Endothelial cell of umbilical vein (primary cell): Measurements from ENCODE around the gene GAL3ST1. TPM values are rescaled to one million over a fixed set of nuclear protein-coding genes. Genes with fewer than 3 reads are reported as not detected.

Experiments
- BruUV-seq: library from RNA; stranded (reverse); fragments of 400-500 nt; replicated peaks from 2 replicates; lab custom pipeline; 2021; lab: Mats Ljungman, UMichigan
- CTCF ChIA-PET: fragments of 300-600, 350-600 bp; sonication (Branson Sonifier 250); formaldehyde crosslinking; loops from one replicate; lab custom pipeline; 2021; ENCODE audit warnings: antibody characterized with exemption, inconsistent platforms; lab: Charles Lee
- POLR2A ChIA-PET: fragments of 300-600, 350-600 bp; sonication (Branson Sonifier 250); formaldehyde crosslinking; loops from one replicate; lab custom pipeline; 2021; ENCODE audit warnings: antibody characterized with exemption, inconsistent platforms; lab: Charles Lee
- DNase-seq: peaks from one replicate; pipeline ENCODE4 v3.0.0-alpha.2; 2011; ENCODE audit warnings: low read depth, low spot score
- FAIRE-seq: peaks from 2 replicates; lab custom pipeline; 2011; peaks lifted over from hg19 to GRCh38; lab: Jason Lieb, UNC
- H2AFZ ChIP-seq: 2 replicates; pipeline ENCODE4 v1.6.0; 2012; ENCODE audit warnings: low read depth, low read length, control low read depth, inconsistent platforms
- H3K27ac ChIP-seq: 2 replicates; pipeline ENCODE4 v1.5.1; 2011; ENCODE audit warnings: low read depth, mild to moderate bottlenecking, control low read depth, low read length, moderate library complexity; ENCODE audit not compliant: insufficient read depth
- H3K27me3 ChIP-seq, 2 experiments: 2 replicates each; pipeline versions ENCODE4 v1.6.0 to v1.6.1; 2011; ENCODE audit warnings: low read length in 2 of 2, mixed read lengths in 1 of 2; ENCODE audit not compliant: control insufficient read depth in 2 of 2, insufficient read depth in 2 of 2
- H3K36me3 ChIP-seq, 2 experiments: 2 replicates in 1 of 2; 3 replicates in 1 of 2; pipeline ENCODE4 v1.5.1; 2011; ENCODE audit warnings: low read length in 2 of 2, mild to moderate bottlenecking in 1 of 2, moderate library complexity in 1 of 2; ENCODE audit not compliant: control insufficient read depth in 2 of 2, insufficient read depth in 2 of 2; ENCODE audit errors: extremely low read depth in 1 of 2
- H3K4me1 ChIP-seq: 3 replicates; pipeline ENCODE4 v1.5.1; 2011; ENCODE audit warnings: mild to moderate bottlenecking, low read length; ENCODE audit not compliant: control insufficient read depth, insufficient read depth; ENCODE audit errors: extremely low read depth
- H3K4me2 ChIP-seq: 2 replicates; pipeline ENCODE4 v1.6.1; 2011; ENCODE audit warnings: low read length, control low read depth, mixed read lengths; ENCODE audit not compliant: insufficient read depth
- H3K4me3 ChIP-seq, 3 experiments: fragments of 200-600 bp in 1 of 3; sonication (generic), shearing (Covaris generic) in 1 of 3; replicated peaks in 1 of 3; 2 replicates each; pipeline ENCODE4 v1.5.1; 2011 to 2016; ENCODE audit warnings: control low read depth in 3 of 3, low read length in 3 of 3, mild to moderate bottlenecking in 2 of 3, inconsistent platforms in 1 of 3, low read depth in 1 of 3, moderate library complexity in 1 of 3; ENCODE audit not compliant: insufficient read depth in 1 of 3
- H3K79me2 ChIP-seq: 2 replicates; pipeline ENCODE4 v1.6.0; 2012; ENCODE audit warnings: low read length, inconsistent platforms; ENCODE audit not compliant: control insufficient read depth, insufficient read depth
- H3K9ac ChIP-seq: replicated peaks from 2 replicates; pipeline ENCODE3; 2011; ENCODE audit warnings: low read length, control low read depth; ENCODE audit not compliant: insufficient read depth; ENCODE audit errors: extremely low read depth
- H3K9me1 ChIP-seq: replicated peaks from 3 replicates; pipeline ENCODE4 v1.6.0; 2011; ENCODE audit warnings: mild to moderate bottlenecking, low read length; ENCODE audit not compliant: control insufficient read depth, insufficient read depth; ENCODE audit errors: extremely low read depth
- H3K9me3 ChIP-seq: replicated peaks from 2 replicates; pipeline ENCODE4 v1.5.1; 2012; ENCODE audit warnings: low read length, inconsistent platforms; ENCODE audit not compliant: control insufficient read depth, insufficient read depth
- H4K20me1 ChIP-seq: replicated peaks from 2 replicates; pipeline ENCODE3; 2011; ENCODE audit warnings: mild to moderate bottlenecking, low read length; ENCODE audit not compliant: control insufficient read depth, insufficient read depth; ENCODE audit errors: extremely low read depth
- FOS ChIP-seq: IDR thresholded peaks from 2 replicates; pipeline ENCODE4 v1.6.1; 2011; ENCODE audit warnings: mild to moderate bottlenecking, low read length, moderate library complexity, borderline replicate concordance; ENCODE audit not compliant: insufficient read depth
- JUN ChIP-seq: IDR thresholded peaks from 2 replicates; pipeline ENCODE4 v1.6.1; 2011; ENCODE audit warnings: borderline replicate concordance, low read depth; ENCODE audit not compliant: insufficient read length, insufficient read depth
- MYC ChIP-seq: IDR thresholded peaks from one replicate; pipeline ENCODE4 v1.6.1; 2011; ENCODE audit warnings: mild to moderate bottlenecking, low read depth, low read length
- POLR2A ChIP-seq: IDR thresholded peaks from 2 replicates; pipeline ENCODE4 v1.6.1; 2012; ENCODE audit warnings: low read depth, mild to moderate bottlenecking, control low read depth, low read length
- POLR2AphosphoS5 ChIP-seq: IDR thresholded peaks from 2 replicates; pipeline ENCODE4 v1.6.1; 2012; ENCODE audit warnings: low read depth, mild to moderate bottlenecking, control low read depth, low read length, moderate library complexity; ENCODE audit not compliant: insufficient read depth
- dilution Hi-C: fragments of 300-500 bp; cut with MboI; formaldehyde crosslinking; loops from one replicate; pipeline ENCODE4 v1.15.0; 2019; ENCODE audit warnings: low sequenced_read_pairs; ENCODE audit not compliant: extremely low pct_ligation_motif_present
- intact Hi-C: fragments of 100-400 bp; cut with micrococcal nuclease; formaldehyde crosslinking; loops from one replicate; pipeline ENCODE4 v1.10.0; 2022
- polyA plus RNA-seq, 4 experiments: library from polyadenylated mRNA; depleted of rRNA in 3 of 4; stranded (reverse) in 3 of 4; unstranded in 1 of 4; fragments of >200 nt; gene quantifications; 2 replicates each; pipeline versions ENCODE4 v1.2.1 to v1.2.3, GENCODE V29; 2011 to 2012; ENCODE audit warnings: missing spikeins in 1 of 4
- total RNA-seq: library from RNA; stranded (reverse); gene quantifications from 2 replicates; pipeline ENCODE4 v1.2.3, GENCODE V29; 2021
- TF ChIP-seq, protein P1 (sequence below), 2 donors: IDR thresholded peaks; 1 replicate in 1 of 2; 2 replicates in 1 of 2; pipeline ENCODE4 v1.5.1; 2011; ENCODE audit warnings: low read length in 2 of 2, mild to moderate bottlenecking in 2 of 2, moderate library complexity in 2 of 2, control low read depth in 1 of 2, inconsistent platforms in 1 of 2, low read depth in 1 of 2; ENCODE audit not compliant: insufficient read depth in 1 of 2; ENCODE audit errors: extremely low read depth in 1 of 2

Gene GAL3ST1
- total and polyA plus RNA-seq, 2 donors (not counting 3 experiments of a cell fraction or from before 2014, with no cell fraction given), result not detected

DNA sequence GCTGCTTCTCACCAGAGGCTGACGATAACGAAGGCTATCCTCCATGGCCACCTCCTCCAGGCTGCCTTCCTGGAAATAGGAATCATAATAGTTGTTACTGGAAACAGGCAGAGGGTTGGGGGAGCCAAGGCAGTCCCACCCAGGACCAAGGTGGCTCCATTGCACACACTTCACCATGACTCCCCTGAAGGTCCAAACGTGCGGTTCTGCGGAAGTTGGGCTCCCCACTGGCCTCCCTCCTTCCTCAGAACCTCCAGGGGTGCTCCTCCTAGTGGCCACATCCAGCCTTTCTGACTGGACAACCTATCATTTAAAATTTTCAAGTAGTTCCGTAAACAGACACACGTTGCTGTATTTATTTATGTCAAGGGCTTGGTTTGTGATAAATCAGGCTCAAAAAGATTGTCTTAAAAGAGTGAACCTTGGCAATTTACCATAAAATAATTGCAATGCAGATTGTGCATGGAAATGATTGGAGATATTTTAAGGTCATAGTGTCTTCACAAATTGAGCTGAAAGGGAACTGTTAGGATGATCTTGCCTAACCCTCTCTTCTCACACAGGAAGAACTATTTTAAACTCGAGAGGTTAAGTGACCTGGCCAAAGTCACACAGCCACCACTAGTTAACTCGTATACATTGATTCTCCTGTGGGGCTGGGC is 31.1 kb upstream of the GAL3ST1 start:
- CTCF ChIA-PET, result interaction anchor here (0.8 to 5.2 kb wide), 17 partner anchors 8 to 191 kb away, joined by 3 to 59 read pairs (median 5); partner anchors contain the start of genes PES1 and SLC35E4
- peaks cover 0 to 2% of the 10 kb centered on the region in 2 experiments for H3K36me3 ChIP-seq
- peak overlapping the region in 2 of 3 experiments; percentile 35 to 55 for H3K4me3 ChIP-seq
- dilution Hi-C loops, result no loop called here
- TF ChIP-seq POLR2AphosphoS5 (no peak), MYC (no peak), JUN (no peak), FOS (no peak), POLR2A (peak; percentile 16)
- TF ChIP-seq, protein P1, sequence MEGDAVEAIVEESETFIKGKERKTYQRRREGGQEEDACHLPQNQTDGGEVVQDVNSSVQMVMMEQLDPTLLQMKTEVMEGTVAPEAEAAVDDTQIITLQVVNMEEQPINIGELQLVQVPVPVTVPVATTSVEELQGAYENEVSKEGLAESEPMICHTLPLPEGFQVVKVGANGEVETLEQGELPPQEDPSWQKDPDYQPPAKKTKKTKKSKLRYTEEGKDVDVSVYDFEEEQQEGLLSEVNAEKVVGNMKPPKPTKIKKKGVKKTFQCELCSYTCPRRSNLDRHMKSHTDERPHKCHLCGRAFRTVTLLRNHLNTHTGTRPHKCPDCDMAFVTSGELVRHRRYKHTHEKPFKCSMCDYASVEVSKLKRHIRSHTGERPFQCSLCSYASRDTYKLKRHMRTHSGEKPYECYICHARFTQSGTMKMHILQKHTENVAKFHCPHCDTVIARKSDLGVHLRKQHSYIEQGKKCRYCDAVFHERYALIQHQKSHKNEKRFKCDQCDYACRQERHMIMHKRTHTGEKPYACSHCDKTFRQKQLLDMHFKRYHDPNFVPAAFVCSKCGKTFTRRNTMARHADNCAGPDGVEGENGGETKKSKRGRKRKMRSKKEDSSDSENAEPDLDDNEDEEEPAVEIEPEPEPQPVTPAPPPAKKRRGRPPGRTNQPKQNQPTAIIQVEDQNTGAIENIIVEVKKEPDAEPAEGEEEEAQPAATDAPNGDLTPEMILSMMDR (IDR thresholded peaks at IDR 0.05; ENCODE audit: extremely low read depth in 1 of 2, insufficient read depth in 1 of 2, low read depth in 1 of 2, low read length in 2 of 2), result peak; percentile 71 to 79
- H3K9ac ChIP-seq, result peak overlapping the region; percentile 58
- H3K9me3 ChIP-seq, result no peaks in the 10 kb centered on the region
- no peaks in the 10 kb centered on the region for H3K9me1 ChIP-seq
- peak overlapping the region; percentile 54 for H3K27ac ChIP-seq
- POLR2A ChIA-PET, result interaction anchor here (1.8 kb wide), 1 partner anchor 29 kb away, joined by 5 read pairs; no protein-coding TSS in a partner anchor
- H2AFZ ChIP-seq, result peak overlapping the region; percentile 14
- no peaks in the 10 kb centered on the region for H3K27me3 ChIP-seq
- H3K4me2 ChIP-seq, result peak overlapping the region; percentile 35
- intact Hi-C loops, result loop anchor here (1.0 to 10.0 kb wide), 3 partner anchors 13 to 213 kb away; partner anchors contain the start of gene MTFP1
- H4K20me1 ChIP-seq, result no peaks in the 10 kb centered on the region
- DNase-seq (peak; percentile 66), FAIRE-seq (peak; percentile 4)
- H3K79me2 ChIP-seq, result no peaks in the 10 kb centered on the region
- H3K4me1 ChIP-seq, result peaks cover 37% of the 10 kb centered on the region
- BruUV-seq, result no TSS peak
